ENCODE results near the gene CACNB1.
A peak's percentile ranks its signal among the peaks of the same experiment; 100 is the strongest.

CACNB1 gene

GRCh38 chr17:39200957-39201510 lies 3.6 kb upstream of the CACNB1 start:
- no peak for DNase-seq (ENCODE audit: low read depth)

- DNase-seq (ENCODE audit: low read depth): peak; percentile 69
Observed at GRCh38 chr17:39200070-39200879, 2.8 kb upstream of the CACNB1 start, which contains the start of gene RPL19. Gene RPL19 (plus strand): TSS chr17:39200283. CDS start chr17:39200345, 62 bp downstream.

GRCh38 chr17:39199820-39200069 lies 2.3 kb upstream of the CACNB1 start:
- DNase-seq (ENCODE audit: low read depth): peak; percentile 82

GRCh38 chr17:39198186-39198566 lies 707 bp upstream of the CACNB1 start:
- no peak for DNase-seq (ENCODE audit: low read depth)

- no peak for DNase-seq (ENCODE audit: low read depth)
Observed at GRCh38 chr17:39196808-39197291, 619 bp downstream of the CACNB1 start.

GRCh38 chr17:39196241-39196807 lies 1.1 kb downstream of the CACNB1 start:
- no peak for DNase-seq (ENCODE audit: low read depth)

- DNase-seq (ENCODE audit: low read depth): no peak
Observed at GRCh38 chr17:39195568-39196160, 1.8 kb downstream of the CACNB1 start.

GRCh38 chr17:39194985-39195524 lies 2.4 kb downstream of the CACNB1 start:
- no peak for DNase-seq (ENCODE audit: low read depth)

- DNase-seq (ENCODE audit: low read depth): no peak
Observed at GRCh38 chr17:39194089-39194984, 3.1 kb downstream of the CACNB1 start.

GRCh38 chr17:39193346-39193745 lies 4.1 kb downstream of the CACNB1 start:
- no peak for DNase-seq (ENCODE audit: low read depth)

- no peak for DNase-seq (ENCODE audit: low read depth)
Observed at GRCh38 chr17:39192901-39193300, 4.6 kb downstream of the CACNB1 start.

GRCh38 chr17:39191750-39192510 lies 5.5 kb downstream of the CACNB1 start:
- DNase-seq (ENCODE audit: low read depth): no peak

GRCh38 chr17:39187152-39187830 lies 10.2 kb downstream of the CACNB1 start:
- no peak for DNase-seq (ENCODE audit: low read depth)

- no peak for DNase-seq (ENCODE audit: low read depth)
Observed at GRCh38 chr17:39186481-39187002, 10.9 kb downstream of the CACNB1 start.

GRCh38 chr17:39183720-39184119 lies 13.7 kb downstream of the CACNB1 start:
- no peak for DNase-seq (ENCODE audit: low read depth)

- no peak for DNase-seq (ENCODE audit: low read depth)
Observed at GRCh38 chr17:39183045-39183444, 14.4 kb downstream of the CACNB1 start.

- DNase-seq (ENCODE audit: low read depth): no peak
Observed at GRCh38 chr17:39181303-39181702, 16.2 kb downstream of the CACNB1 start.

GRCh38 chr17:39178536-39178935 lies 18.9 kb downstream of the CACNB1 start:
- no peak for DNase-seq (ENCODE audit: low read depth)

GRCh38 chr17:39177256-39177655 lies 20.2 kb downstream of the CACNB1 start:
- no peak for DNase-seq (ENCODE audit: low read depth)

- DNase-seq (ENCODE audit: low read depth): no peak
Observed at GRCh38 chr17:39175695-39176093, 21.8 kb downstream of the CACNB1 start.
